ENCODE data around the gene RBP4.
"Not testable (repeated sequence)": the region's sequence is repeated elsewhere in the genome, so short reads cannot be mapped to it uniquely, and the experiment has no call there.

RBP4 gene

GRCh38 chr10:93565446-93565845 is 35.6 kb downstream of the RBP4 start:
- FAIRE-seq: no peak

GRCh38 chr10:93560541-93560940 is 40.5 kb downstream of the RBP4 start:
- no peak for FAIRE-seq

GRCh38 chr10:93559490-93559889 is 41.5 kb downstream of the RBP4 start:
- FAIRE-seq: no peak

- FAIRE-seq: peak; percentile 17
These were observed 46.1 kb downstream of the RBP4 start for GRCh38 chr10:93554760-93555432.

- no peak for FAIRE-seq
These were observed 46.7 kb downstream of the RBP4 start for GRCh38 chr10:93554316-93554663.

GRCh38 chr10:93553482-93554315 is 47.3 kb downstream of the RBP4 start:
- no peak for FAIRE-seq

GRCh38 chr10:93552780-93553179 is 48.3 kb downstream of the RBP4 start:
- no peak for FAIRE-seq

GRCh38 chr10:93550606-93551005 is 50.4 kb downstream of the RBP4 start:
- no peak for FAIRE-seq

- no peak for FAIRE-seq
These were observed 52.5 kb downstream of the RBP4 start for GRCh38 chr10:93548376-93549071.

- FAIRE-seq: no peak
These were observed 53.5 kb downstream of the RBP4 start for GRCh38 chr10:93547522-93547921.

GRCh38 chr10:93546995-93547394 is 54.0 kb downstream of the RBP4 start:
- not testable (repeated sequence) for FAIRE-seq

- FAIRE-seq: no peak
These were observed 58.7 kb downstream of the RBP4 start for GRCh38 chr10:93542358-93542791.

Measured in islet of Langerhans (tissue), 1 donor.